SW 1271 (cell line): ENCODE data around the gene PLEKHO2.
"Not testable (repeated sequence)": the region's sequence is repeated elsewhere in the genome, so short reads cannot be mapped to it uniquely, and the experiment has no call there.

Source experiments
- DNase-seq, 2 experiments: peaks; one replicate each; lab custom pipeline; 2025; lab: John Stamatoyannopoulos, UW

The PLEKHO2 gene

GRCh38 chr15:64841344-64842095 is at the start of gene PLEKHO2:
Gene PLEKHO2, plus strand, starts transcription at chr15:64841915. Its CDS starts 102 bp downstream, at chr15:64842017.
- peak; percentile 88 to 95 for DNase-seq

- no peak for DNase-seq
These were observed 49.4 kb upstream of the PLEKHO2 start for GRCh38 chr15:64792282-64792681.

DNA sequence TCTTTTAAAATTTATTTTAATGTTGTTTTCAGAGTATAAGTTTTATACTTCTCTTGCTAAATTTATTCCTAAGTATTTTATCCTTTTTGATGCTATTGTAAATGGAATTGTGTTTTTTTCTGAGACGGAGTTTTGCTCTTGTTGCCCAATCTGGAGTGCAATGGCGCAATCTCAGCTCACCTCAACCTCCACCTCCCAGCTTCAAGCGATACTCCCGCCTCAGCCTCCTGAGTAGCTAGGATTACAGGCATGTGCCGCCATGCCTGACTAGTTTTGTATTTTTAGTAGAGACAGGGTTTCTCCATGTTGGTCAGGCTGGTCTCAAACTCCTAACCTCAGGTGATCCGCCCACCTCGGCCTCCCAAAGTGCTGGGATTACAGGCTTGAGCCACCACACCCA is 46.4 kb upstream of the PLEKHO2 start:
- not testable (repeated sequence) for DNase-seq

- DNase-seq: not testable (repeated sequence)
These were observed 45.8 kb upstream of the PLEKHO2 start for GRCh38 chr15:64795921-64796320.

- not testable (repeated sequence) for DNase-seq
These were observed 42.8 kb upstream of the PLEKHO2 start for GRCh38 chr15:64798905-64799304.

DNA sequence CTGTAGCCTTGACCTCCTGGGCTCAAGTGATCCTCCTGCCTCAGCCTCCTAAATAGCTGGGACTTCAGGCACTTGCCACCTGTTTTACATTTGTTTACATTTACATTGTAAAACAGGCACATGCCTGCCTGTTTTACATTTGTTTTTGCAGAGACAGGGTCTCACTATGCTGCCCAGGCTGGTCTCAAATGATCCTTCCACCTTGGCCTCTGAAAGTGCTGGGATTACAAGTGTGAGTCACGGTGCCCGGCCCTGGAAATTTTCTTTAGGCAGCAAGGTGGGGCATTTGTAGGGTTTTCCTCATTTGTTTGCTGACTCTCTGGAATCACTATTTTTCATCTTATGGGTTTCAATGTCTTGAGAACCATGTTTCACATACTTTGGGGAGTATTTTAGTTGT is 41.2 kb upstream of the PLEKHO2 start:
- no peak for DNase-seq

GRCh38 chr15:64803526-64803925 is 38.2 kb upstream of the PLEKHO2 start:
- no peak for DNase-seq

DNA sequence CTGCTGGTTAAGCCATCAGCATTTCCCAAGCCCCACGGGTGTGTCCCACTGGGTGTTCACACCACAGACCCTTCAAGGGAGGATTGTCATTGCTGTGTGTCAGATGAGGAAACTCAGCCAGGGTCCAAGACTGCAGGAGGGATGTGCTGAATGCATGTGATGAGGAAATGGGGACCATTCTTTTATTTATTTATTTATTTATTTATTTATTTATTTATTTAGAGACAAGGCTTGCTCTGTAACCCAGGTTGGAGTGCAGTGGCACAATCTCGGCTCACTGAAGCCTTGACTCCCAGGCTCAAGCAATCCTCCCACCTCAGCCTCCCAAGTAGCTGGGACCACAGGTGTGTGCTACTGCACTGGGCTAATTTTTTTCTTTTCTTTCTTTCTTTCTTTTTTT is 37.1 kb upstream of the PLEKHO2 start:
- DNase-seq: no peak

GRCh38 chr15:64806509-64806908 is 35.2 kb upstream of the PLEKHO2 start:
- no peak for DNase-seq

GRCh38 chr15:64807051-64807749 is 34.5 kb upstream of the PLEKHO2 start:
- DNase-seq: no peak

DNA sequence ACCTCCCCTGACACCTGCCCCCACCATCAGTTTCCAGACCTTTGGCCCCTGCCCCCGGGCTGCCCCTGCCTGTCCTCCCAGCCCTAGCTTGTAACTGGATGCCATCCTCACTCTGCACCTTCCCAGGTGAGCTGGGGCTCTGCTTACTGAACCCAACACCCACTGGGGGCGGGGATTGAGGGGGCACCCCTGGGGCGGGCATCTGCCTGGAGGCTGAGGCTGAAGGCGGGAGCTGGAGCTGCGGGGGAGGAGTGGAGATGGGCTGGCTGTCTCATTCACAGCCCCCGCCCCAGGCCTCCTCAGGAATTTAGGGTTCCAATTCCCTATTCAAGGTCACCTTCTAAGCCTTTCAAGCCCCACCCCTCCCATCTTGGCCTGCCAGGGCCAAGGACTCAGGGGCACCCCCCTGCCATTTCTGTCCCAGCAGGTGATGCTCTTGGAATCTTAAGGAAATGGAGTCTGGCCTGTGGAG is 33.9 kb upstream of the PLEKHO2 start:
- no peak for DNase-seq

DNA sequence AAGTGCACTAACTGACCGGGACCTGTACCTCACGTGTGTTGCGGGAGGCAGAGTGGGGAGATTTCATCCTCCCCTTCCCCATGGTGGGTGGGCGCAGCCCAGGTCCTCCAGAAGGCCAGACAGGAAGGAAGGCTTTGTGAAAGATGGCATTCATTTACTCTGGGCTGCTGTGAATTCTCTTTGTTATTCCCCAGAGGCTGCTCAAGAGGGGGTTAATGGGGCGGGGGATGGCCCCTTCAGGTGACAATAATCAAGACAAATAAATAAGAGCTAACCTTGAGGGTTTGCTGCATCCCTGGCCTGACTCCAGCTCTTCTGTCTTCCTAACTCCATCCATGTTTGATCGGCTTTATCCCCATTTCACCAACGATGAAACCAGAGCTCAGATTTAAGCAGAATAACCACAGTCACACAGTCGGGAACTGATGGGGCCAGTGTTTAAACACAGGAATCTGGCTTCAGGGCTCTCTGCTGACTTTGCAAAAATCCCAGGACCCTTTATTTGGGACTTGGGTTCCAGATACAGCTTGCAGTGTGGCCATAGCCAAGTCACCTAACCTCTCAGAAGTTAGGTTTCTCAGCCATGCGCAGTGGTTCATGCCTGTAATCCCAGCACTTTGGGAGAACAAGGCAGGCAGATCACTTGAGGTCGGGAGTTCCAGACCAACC is 32.8 kb upstream of the PLEKHO2 start:
- no peak for DNase-seq

DNA sequence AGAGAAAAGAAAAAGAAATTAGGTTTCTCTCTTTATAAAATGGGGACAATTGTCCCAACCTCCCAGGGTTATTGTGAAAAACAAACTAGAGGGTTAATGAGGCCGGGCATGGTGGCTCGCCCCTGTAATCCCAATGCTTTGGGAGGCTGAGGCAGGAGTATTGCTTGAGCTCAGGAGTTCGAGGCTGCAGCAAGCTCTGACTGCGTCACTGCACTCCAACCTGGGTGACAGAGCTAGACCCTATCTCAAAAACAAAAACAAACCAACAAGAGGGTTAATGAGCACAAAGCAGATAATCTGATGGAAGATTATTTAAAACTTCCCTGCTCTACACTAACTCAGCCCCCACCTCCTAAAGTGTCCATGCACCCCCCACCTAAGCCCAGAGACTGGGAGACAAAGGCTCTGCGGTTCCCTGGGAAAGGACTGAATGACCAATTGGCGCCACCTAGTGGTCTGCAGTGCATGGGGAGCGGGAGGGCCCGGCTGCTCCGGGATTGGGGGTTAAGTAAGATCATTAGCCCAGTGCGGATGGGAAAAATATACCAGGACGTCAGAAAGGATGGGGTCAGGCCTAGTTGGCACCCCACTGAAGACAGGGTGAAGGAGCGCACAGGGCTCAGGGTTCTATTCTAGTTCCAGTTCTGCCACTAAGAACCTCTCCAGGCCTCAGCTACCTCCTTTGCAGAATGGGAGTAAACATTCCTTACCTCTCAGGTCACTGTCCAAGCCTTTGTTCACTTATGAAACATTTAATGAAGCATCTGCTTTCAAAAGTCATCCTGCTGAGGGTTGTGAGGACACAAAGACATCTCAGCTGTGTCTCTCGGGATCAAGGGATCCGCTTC is 31.8 kb upstream of the PLEKHO2 start:
- DNase-seq: peak in 1 of 2 experiments; percentile 78

DNA sequence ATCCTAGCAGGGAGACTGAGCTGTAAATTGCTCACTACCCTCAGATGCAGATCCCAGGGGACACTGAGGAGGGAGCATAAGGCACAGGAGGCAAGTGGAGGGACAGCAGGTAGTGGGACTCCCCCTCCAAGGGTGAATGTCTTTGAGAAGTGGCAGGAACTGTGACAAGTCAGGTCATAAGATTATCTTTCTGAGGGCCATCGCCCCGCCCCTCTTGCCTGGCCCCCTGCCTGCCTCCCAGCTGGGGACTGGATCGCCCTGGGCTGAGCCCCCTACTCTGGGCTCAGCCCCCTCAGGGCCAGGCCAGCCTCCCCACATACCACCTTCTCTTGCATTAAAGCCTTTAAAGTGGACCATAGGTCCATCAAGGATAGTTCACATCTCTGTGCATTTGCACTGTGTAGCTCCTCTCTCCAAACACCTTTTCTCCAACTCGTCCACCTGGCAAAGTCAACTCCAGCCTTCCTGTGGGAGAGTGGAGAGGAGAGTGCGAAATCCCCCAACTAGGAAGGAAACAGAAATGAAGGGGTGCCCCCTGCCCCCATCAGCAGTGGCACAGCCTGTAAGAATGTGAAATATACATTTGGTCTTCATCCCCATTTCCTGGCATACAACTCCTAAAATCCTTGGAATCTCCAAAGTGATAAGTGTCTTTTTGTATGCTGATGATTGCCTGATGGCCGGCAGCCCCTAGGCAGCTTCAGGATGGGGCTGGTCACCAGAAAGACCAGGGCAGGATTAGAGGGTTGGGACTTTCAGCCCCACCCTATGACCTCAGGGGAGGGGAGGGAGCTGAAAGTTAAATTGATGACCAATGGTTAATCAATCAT is 31.0 kb upstream of the PLEKHO2 start:
- no peak for DNase-seq

DNA sequence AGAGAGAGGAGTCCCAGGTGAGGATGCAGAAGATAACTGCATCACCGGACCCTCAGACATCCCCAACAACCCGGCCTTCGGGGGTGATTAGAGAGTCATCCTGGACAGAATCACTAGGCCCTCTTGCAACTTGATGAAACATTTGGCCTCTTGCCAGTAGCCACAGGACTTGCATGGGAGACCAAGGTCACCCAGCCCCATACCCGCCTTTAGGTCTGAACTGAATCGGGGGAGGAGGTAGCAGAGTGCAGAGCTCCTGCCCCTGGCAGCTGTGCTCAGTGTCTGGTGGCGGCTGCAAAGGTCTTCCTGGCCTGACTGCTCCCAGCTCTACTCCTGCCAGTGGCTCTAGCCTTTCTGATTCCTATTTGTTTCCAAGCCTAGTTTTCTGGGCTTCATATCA is 28.6 kb upstream of the PLEKHO2 start:
- DNase-seq: no peak

DNA sequence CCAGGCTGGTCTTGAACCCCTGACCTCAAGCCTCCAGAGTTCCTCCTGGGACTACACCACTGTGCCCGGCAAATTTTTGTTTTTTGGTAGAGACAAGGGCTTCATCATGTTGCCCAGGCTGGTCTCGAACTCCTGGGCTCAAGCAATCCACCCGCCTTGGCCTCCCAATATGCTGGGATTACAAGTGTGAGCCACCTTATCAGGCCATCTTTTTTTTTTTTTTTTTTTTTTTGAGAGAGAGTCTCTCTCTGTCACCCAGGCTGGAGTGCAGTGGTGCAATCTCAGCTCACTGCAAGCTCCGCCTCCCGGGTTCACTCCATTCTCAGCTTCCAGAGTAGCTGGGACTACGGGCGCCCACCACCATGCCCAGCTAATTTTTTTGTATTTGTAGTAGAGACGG is 27.4 kb upstream of the PLEKHO2 start:
- not testable (repeated sequence) for DNase-seq

- not testable (repeated sequence) for DNase-seq
These were observed 26.8 kb upstream of the PLEKHO2 start for GRCh38 chr15:64814965-64815364.

DNA sequence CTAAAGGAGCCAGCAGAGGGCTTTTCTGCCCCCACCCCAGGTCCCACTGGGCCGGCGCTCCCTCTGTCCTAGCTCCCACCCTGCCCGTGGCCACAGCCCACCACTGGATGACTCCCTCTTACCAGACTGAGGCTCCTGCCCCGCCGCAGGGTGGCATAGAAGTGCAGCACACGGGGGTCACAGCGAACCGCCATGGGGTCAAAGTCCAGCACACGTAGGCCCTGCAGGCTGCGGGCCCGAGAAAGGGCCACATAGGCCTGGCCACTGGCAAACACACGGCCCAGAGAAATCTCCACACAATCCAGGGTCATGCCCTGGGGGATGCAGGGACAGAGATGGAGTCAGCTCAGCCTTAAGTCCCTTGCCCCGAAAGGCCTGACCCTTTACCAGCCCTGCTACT is 25.3 kb upstream of the PLEKHO2 start:
- DNase-seq: no peak

- no peak for DNase-seq
These were observed 16.7 kb upstream of the PLEKHO2 start for GRCh38 chr15:64824929-64825430.

DNA sequence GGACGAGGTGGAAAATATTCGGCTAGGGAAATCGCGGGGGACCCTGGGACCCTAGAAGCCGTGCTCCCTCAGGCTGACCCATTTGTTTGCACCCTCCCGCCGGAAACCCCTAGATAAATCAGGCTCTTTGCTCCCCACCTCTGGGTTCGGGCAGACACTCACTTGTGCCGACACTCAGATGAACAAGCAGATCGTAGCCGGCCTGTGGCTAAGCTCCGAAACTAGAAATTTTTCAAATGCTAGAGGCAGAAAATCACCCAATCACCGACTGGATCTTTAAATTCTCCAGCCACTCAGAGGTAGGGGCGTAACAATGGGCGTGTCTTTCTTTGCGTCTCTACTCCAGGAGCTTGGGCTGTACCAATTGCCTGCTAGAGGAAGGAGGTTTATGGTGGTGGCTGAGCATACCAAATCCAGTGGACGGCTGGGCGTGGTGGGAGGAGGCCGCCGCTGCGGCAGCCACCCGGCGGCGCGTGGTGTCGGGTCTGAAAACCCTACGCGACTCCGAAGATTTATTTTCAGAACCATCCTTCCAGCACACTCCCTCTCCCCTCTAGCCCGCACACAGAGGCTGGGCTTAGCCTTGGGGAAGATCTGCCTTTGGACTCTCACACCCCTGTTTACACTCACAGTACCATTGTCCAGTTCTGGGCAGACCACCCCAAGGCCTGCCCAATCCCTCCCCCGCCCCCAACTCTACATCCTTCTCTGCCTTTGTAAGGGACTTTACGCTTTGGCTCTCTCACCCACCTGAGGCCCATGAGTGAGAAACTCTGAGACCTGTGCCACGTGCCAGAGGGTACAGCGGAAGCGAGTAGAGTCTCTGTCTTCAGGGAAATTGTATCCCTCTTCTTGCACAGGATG is 16.1 kb upstream of the PLEKHO2 start, which contains the start of gene PIF1:
PIF1 (minus strand) TSS at position 217 of the 864 bp plus-strand sequence. CDS start 1,312 bp downstream, outside the sequence.
- peak; percentile 82 to 96 for DNase-seq
